ENCODE measurements around the gene ENPEP.
"Not testable (repeated sequence)": the region's sequence is repeated elsewhere in the genome, so short reads cannot be mapped to it uniquely, and the experiment has no call there.

ENPEP gene

GRCh38 chr4:110516106-110516922 is 40.4 kb downstream of the ENPEP start:
- peak; percentile 48 for DNase-seq (ENCODE audit: low read depth)

DNA sequence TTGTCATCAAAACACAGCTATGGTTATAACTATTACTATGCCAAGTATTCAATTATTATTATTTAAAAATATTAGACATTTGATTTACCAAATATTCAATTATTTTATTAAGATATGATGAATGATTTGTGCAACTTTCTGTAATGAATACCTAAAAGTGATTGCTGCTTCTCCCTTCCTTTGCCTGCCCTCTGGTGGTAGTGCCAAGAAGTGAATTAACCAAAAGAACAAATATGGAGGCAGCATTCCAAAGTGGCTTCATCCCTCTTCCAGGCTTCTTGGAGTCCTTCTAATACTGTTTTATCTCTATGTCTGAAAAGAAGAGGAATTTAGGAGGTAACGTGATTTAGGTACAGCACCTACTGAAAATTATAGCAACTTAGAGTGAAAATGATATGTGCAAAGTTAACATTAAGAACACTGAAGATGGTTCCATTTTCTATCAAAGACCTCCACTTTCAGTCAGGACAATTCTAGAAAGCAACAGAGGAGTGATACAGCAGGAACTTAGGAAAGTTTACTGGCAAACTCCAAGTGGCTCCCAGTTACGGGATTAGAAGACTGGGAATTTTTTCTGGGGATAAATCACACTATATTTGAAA is 43.0 kb downstream of the ENPEP start:
- DNase-seq (ENCODE audit: low read depth), result no peak

- DNase-seq (ENCODE audit: low read depth), result no peak
These were observed 44.9 kb downstream of the ENPEP start for GRCh38 chr4:110520886-110521285.

DNA sequence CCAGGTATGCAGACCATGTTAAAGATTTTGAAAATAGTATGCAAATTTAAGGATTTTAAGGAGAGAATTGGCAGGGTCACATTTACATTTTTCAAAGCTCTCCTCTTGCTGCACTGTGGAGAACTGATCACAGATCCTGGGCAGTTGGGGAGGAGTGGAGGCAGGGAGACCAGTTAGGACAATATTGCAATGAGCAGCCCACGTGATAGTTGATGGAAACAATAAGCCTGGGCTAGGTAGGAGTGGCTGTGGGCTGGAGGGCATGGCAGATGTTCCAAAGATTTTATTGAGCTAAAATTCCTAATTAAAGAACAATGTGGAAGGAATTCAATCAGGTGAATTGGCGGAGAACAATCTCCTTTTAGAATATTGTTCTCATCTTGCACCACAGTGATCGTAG is 50.6 kb downstream of the ENPEP start:
- DNase-seq (ENCODE audit: low read depth), result no peak

- no peak for DNase-seq (ENCODE audit: low read depth)
These were observed 51.2 kb downstream of the ENPEP start for GRCh38 chr4:110527156-110527555.

DNA sequence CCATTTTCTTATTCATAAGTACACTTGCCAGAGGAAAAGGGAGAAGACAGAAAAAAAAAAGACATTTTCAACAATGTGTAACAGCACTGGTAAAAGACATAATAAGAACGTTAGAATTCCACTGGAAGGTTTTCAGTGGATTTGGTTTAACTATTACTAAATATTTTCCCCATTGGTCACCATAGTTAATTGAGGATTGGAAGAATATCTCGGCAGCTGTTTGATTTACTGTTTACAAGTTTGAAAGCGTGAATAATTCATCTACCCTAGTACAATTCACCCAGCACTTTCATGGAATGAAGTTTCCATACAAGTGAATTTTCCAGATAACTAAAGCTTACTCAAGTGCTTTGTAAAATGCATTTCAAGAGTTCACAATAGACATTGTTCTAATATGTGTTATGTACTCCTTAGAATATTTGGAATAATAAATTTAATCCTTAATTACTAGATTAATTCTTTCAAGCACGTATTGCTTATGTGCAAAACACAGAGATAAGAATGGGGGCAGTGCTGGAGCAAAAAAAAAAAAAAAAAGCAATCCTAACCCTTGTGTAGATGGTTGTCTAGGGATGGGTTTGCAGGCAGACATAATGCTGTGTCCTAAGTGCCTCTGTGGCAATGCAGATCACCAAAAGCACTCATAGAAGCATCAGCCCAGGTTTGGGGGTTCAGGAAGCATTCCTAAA is 57.1 kb downstream of the ENPEP start:
- no peak for DNase-seq (ENCODE audit: low read depth)

- no peak for DNase-seq (ENCODE audit: low read depth)
These were observed 57.6 kb downstream of the ENPEP start for GRCh38 chr4:110533590-110533910.

DNA sequence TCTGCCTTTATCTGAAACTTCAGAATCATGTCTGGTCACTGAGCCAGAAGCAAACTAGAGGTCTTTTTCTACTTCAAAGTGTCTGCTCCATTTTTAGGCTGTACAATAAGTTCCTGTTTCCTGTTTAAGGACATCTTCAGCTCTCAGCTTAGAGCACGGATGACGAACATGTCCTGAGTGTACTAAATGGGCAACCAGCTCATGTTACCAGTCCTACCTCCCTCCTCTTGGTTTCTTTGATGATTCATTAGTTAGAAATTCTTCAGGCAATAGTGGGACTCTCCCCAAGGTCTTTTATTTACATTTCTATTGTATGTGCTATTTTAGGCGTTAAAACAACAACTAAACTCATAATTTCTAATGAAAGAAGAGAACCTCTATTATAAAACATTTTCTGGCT is 58.0 kb downstream of the ENPEP start:
- DNase-seq (ENCODE audit: low read depth), result no peak

DNA sequence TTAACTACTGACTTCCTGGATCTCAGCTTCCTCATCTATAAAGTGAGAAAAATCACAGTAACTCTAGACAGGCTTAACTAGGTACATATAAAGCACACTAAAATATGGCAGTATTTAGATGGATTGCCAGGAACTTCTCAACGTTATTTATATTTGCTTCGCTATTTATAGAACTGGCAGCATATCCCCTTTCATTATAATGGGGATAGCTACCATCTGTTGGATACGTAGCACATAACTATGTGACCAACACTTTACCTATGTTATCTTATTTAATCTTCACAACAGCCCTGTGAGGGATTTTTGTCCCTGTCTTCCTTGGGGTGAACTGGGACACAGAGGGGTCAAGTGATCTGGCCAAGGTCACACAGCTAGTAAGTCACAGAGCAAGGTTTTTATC is 64.6 kb downstream of the ENPEP start:
- DNase-seq (ENCODE audit: low read depth), result no peak

DNA sequence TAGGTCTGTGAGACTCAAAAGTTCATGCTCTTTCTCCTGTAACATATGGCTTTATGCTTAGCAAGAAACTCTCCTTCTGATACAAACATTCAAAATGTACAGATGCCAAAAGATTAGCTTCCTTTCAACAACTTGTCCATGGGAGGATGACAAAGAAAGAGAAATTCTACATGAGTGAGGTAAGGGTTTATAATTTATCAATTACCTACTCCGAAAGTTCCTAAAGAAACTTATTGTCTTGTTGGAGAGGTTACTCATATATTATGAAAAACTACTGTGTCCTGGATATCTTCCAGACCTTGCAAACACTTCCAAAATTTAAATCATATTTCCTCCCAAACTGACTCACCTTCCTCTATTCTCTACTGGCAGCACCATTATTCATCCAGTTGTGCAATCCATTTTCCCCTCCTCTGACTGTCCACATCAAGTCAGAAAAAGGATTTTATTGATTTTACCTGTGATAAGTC is 65.1 kb downstream of the ENPEP start:
- DNase-seq (ENCODE audit: low read depth), result no peak

DNA sequence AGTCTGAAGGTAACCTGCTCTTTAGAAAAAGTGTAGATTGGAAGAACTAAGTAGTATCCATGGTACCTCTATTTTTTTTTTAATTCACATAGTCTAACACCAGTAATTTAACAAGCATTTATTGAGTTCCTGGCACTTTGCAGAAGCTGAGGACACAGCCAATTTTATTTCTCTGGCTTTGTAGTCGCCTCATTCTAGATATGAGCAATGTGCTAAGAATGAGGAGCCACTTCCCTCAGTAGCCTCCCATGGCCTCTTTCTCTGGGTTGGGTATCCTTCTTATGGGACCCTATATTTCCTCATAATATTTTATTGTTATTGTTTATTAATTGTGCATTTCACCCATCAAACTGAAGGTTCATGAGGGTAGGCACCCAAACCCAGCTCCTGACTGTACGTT is 67.6 kb downstream of the ENPEP start:
- no peak for DNase-seq (ENCODE audit: low read depth)

DNA sequence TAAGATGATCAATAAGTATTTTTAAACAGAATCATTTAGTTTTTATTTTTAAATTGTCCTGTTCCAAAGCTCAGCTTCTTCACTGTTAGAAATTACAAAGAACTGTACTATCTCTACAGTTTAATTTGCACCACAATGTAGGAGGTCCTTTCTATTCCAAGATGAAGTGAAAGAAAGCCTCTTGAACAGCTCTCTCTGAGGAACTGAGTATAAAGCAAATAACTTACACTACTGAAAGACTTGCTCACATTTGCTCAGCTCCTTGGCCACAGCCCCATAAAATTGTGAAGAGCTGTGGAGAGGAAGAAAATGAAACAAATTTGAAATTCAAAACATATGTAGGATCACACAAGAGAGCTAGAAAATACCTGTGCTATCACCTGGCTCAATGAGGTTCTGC is 68.6 kb downstream of the ENPEP start:
- DNase-seq (ENCODE audit: low read depth), result no peak

DNA sequence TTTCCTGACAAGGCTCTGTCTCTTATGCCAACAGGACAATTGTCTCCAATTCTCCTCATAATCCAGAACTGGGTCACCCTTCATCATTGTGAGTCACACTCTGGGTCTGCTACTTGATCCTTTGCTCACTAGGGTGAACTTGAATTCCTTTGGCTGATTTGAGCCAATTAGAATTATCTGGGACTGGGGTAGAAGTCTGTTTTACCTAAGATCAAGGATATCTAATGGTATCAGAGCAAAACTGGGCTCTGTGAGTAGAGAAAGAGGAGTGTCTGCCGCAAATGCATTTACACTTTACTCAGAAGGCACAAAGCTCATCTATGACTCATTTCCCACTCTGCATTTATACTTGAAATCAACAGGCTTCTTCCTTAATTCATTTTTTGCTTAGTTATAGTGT is 74.3 kb downstream of the ENPEP start:
- DNase-seq (ENCODE audit: low read depth), result no peak

GRCh38 chr4:110553197-110553596 is 77.2 kb downstream of the ENPEP start:
- DNase-seq (ENCODE audit: low read depth), result no peak

DNA sequence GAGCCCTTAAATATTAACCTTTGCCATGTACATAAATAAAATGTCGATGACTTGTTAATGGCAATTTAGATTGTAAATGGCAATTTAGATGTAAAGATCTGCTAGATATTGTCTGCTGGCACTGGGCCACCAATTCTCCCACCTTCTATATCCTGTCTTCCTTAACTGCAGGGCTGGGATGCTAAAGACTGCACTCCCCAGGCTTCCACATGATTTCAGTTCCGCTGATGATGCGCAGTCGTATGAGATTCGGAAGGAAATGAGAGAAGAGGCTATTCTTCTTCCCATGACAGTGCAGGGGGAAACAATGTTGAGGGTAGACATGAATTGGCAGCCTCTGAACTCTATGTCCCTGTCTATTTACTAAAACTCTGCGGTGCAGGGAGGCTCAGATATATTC is 91.3 kb downstream of the ENPEP start:
- no peak for DNase-seq (ENCODE audit: low read depth)

DNA sequence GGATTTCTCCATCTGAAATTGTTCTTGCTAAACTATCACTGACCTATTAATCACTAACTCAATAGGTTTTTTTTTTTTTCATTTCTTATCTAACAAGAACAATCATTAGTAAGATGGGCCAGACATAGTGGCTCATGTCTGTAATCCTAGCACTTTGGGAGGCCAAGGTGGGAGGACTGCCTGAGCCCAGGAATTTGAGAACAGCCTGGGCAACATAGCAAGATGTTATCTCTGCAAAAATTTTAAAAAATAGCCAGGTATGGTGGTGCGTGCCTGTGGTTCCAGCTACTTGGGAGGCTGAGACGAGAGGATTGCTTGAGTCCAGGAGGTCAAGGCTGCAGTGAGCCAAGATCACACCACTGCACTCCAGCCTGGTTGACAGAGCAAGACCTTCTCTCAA is 100.7 kb downstream of the ENPEP start:
- not testable (repeated sequence) for DNase-seq (ENCODE audit: low read depth)

GRCh38 chr4:110586131-110586850 is 110.3 kb downstream of the ENPEP start:
- no peak for DNase-seq (ENCODE audit: low read depth)

DNA sequence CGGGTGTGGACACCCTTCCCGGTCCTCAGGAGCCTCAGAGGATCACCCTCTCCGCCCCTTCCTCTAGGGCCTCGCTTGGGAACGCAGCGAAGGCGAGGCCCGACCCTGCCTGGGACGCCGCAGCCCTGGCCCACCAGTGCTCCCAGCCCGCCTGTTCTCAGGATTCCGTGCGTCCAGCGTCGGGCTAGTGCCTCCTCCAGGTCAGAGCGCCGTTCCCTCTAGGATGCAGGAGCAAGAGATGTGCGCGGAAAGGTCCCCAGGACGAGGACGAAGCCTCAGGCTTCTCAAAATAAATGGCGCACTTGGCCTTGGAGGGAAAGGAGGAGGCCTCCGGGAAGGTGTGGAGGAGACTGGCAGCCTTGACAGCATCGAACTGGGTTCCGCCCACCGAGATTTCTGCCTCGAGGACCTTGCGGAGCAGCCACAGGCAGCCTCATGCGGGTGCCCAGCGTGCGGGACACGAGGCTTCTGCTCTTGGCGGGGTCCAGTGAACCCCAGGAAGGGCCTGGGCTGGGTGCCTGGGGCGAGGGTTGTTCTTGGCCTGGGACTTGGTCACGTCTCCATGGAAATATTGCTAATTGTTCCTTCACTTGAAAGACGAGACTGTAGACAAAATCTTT is 111.8 kb downstream of the ENPEP start:
- no peak for DNase-seq (ENCODE audit: low read depth)

- DNase-seq (ENCODE audit: low read depth), result no peak
These were observed 113.3 kb downstream of the ENPEP start for GRCh38 chr4:110589297-110589696.

DNA sequence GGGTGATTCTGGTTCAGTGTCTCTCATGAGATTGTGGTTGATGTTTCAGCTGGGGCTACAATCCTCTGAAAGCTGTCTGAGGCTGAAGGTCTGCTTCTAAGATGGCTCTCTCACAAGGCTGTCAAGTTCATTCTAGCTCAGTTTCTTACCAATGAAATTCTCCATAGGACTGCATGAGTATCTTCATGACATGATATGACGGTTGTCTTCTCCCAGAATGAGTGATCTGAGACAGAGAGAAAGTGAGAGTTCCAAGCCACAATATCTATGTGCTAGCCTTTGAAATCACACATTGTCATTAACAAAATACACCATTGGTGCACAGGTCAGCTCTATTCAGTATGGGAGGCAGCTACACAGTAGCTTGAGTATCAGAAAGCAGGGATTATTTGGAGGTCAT is 119.6 kb downstream of the ENPEP start:
- DNase-seq (ENCODE audit: low read depth), result no peak

DNA sequence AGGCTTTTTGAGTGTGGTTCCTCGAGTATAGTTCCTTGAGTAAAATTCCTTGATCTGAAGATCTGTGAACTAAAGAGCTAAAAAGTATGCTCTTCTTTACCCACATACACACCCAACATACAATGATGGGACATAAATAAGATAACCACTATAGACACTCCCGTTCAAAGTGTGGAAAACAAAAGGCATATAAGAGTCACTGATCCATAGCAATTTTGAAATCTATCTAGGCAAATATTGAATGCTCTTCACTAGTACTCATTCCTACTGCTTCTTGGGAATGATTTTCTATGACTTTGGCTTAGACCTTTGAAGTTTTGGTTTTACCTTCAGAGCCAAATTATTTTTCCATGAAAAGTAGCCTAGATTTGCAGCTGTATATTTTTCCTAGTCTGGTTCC is 120.5 kb downstream of the ENPEP start:
- no peak for DNase-seq (ENCODE audit: low read depth)

DNA sequence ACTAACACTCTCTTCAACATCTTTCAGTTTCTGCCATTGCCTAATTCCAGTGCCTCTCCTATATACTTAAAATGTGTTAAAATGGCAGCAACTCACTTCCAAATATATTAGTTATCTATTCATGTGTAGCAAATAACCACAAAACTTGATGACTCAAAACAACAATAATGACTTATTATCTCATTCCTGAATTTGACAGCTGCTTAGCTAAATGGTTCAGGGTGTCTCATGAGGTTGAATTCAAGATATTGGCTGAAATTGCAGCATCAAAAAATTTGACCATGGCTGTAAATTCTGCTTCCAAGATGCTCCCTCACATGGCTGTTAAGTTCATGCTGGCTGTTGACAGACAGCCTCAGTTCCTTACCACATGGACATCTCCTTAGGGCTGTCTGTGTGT is 121.6 kb downstream of the ENPEP start:
- DNase-seq (ENCODE audit: low read depth), result no peak
